GM12872 (cell line): ENCODE results near the gene CPLX3.
A peak's percentile ranks its signal among the peaks of the same experiment; 100 is the strongest.

ENCODE experiments used
- CTCF ChIP-seq: IDR thresholded peaks from 3 replicates; pipeline ENCODE4 v1.5.1; 2011; ENCODE audit warnings: low read depth, mild to moderate bottlenecking, low read length, moderate library complexity; ENCODE audit not compliant: insufficient read depth

The CPLX3 gene

GRCh38 chr15:74786551-74787165, 39.8 kb upstream of the CPLX3 start:
- TF ChIP-seq CTCF, result no peak

- peak; percentile 91 for TF ChIP-seq CTCF
Observed at GRCh38 chr15:74787251-74788041, 39.0 kb upstream of the CPLX3 start.

GRCh38 chr15:74788042-74788682, 38.3 kb upstream of the CPLX3 start:
- TF ChIP-seq CTCF, result no peak

GRCh38 chr15:74788683-74789151, 37.7 kb upstream of the CPLX3 start:
- no peak for TF ChIP-seq CTCF

GRCh38 chr15:74789171-74789631, 37.2 kb upstream of the CPLX3 start:
- no peak for TF ChIP-seq CTCF

GRCh38 chr15:74789741-74790079, 36.7 kb upstream of the CPLX3 start:
- TF ChIP-seq CTCF, result no peak
